NCI-H226 (cell line): ENCODE results near the gene MEIS2.

Source experiments
- DNase-seq: peaks from one replicate; pipeline ENCODE4 v3.0.0-alpha.2; 2015

Gene MEIS2

DNA sequence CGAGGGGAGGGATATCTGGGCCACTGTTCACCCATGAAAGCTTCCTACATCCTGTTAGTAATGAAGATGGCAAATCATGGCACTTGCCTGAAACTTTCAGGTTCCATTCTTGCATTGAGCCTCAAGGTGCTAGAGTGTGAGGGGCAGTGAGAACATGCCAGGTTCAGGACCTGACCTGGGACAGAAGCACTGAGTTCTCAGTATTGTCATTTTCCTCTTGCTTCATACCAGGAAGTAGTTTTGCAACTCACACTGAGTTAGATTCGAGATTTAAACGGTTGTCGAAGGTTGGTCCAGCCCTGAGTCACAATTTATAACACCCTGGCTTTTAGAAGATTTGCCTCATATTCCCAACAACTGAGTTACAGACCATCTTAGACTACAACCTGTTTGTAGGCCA lies 11.8 kb upstream of the MEIS2 start:
- DNase-seq = no peak

DNA sequence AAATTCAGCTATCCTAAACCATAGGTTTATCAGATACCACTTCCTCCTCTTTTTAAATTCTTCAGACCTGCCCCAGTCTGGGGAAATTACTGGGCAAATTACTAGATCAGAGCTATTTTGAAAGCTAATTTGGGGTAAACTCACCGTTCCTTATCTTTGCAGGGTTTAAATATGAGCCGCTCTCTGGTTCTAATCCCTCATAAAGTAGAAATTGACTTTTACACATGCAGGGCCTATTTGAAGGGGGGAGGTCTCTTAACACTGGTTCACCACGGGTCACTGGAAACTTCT lies 11.0 kb upstream of the MEIS2 start:
- DNase-seq = no peak

DNA sequence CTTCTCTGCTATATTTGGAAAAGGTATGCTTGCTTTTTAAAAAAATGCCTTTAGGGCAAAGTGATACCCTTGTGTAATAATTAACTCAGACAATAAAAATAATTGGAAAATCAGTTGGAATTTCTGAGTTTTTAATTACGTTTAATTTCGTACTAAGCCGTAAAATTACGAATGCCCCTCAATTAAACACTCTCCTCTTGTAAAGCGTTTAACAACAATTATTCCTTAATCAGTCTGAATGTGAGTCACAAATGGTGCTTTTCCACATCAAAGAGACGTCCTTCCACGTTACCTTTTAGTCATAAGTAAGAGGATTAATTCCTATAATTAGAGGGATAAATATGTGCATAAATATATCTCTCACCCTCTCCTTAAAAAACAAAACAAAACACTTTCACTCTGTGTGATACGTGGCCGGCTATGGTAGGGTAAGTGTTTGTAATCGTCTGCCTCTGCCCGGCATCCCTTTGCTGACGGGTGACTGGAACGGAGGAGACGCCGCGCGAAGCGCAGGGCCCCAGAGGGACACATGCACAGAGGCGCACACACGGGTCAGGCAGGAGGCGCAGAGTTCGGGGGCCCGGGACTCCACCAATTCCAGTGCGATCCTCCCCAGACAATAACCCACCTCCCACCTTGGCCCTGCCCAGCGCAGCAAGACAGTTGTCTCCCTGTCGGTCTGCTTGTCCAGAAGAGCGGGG lies 9.7 kb upstream of the MEIS2 start:
- DNase-seq = no peak

- no peak for DNase-seq
Measured at GRCh38 chr15:37109168-37109871, 9.0 kb upstream of the MEIS2 start.

- no peak for DNase-seq
Measured at GRCh38 chr15:37108381-37109167, 8.2 kb upstream of the MEIS2 start.

- no peak for DNase-seq
Measured at GRCh38 chr15:37107744-37108380, 7.5 kb upstream of the MEIS2 start.

DNA sequence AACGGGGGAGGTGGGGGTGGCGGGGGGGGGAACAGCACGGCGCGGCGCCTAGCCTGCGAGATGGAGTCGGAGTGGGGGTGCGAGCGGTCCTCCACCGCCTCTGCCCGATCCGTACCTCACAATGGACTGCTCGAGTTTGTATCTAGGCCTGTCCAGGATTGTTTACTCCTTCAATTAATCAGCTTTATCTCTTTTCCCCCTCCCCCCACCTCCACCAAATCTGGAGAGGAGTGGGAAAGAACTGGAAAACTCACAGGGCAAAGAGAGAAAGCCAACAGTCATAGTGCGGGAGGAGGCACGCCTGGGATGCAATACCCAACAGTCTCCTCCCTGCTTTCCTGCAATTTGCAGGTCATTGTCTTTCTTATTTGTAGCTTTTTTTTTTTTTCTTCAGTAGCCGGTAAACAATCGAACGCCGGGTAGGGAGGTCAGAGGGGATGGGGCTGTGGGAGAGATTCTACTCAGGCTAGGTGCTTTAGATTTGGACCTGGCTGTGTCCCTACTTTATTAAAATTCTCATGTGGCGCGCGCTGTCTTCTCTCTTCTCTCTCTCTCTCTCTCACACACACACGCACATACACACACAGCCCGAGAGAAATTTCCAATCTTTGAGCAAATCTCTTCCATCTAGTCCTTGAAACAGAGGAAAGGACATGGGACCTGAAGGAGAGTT lies 6.9 kb upstream of the MEIS2 start:
- peak; percentile 81 for DNase-seq

GRCh38 chr15:37106490-37107001 lies 6.2 kb upstream of the MEIS2 start:
- DNase-seq = peak; percentile 56

DNA sequence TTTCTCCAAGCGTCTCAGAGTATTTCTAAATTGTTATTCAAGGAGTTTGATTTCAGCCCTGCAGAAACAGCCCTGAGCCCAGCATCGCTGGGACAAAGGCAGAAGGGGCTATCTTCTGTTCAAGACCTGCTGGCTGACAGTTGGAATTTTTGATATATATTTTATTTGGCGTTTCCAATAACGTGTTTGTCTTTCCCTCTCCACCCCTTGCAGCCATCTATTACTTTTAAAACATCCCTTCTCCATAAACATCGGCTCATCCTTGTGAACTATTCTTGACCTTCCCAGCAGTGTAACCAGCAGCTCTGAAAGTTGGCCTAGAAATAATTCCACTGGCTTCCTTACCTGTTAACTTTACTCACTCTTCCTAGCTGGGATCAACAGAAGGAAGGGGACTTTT lies 5.5 kb upstream of the MEIS2 start:
- DNase-seq = no peak

DNA sequence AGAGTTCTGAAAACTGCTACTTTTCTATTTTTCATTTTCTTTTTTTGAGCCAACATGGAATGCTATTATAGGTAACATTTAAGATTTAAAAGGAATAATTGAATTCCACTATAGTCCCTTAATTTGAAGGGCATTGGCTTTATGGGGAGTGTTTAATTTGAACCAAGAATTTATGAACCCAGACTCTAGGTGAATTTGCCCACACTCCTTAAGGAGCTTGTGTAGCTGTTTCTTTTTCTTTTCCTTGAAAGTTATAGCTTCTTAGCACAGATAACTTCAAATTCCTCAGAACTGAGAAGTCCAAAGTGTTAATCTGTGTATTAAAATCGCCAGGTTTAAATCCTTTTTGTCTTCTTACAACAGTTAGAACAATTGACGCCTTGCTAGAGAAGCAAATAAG lies 4.7 kb upstream of the MEIS2 start:
- no peak for DNase-seq

GRCh38 chr15:37104424-37104981 lies 4.2 kb upstream of the MEIS2 start:
- DNase-seq = no peak

DNA sequence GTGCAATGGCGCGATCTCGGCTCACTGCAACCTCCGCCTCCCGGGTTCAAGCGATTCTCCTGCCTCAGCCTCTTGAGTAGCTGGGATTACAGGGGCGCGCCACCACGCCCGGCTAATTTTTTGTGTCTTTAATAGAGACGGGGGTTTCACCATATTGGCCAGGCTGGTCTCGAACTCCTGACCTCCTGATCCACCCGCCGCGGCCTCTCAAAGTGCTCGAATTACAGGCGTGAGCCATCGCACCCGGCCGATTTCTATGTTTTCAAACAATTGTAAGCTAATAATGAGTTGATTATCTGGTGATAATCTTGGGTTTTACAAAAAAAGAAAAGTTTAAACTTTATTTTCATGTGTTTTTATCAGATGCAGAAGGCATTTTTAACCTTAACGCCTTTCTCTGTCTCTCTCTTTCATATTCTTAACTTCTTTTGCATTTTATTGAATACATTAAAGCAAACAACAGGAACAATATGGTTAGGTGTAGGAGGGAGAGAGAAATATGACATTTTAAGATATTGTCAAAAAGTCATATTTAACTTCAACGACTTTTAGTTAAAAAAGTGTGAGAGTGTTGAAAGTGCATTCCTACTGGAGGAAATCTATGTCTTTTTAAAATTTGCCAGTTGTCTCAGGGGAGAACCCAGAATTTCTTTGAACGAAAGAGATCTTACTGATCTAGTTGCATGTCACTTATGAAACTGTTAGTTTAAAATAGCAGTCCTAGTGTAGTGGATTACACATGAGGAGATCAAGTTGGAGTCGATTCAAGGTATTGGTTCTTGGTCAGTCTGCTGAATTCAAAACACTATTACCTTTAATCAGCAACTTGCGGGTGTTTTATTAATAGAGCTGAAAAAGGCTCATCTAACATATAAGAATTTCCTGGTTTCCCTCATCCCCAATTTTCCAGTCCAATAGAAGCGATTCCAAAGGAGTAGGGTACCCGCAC lies 3.4 kb upstream of the MEIS2 start:
- no peak for DNase-seq

- DNase-seq = no peak
Measured at GRCh38 chr15:37103163-37103435, 2.8 kb upstream of the MEIS2 start.

GRCh38 chr15:37102305-37103162 lies 2.2 kb upstream of the MEIS2 start:
- DNase-seq = no peak

DNA sequence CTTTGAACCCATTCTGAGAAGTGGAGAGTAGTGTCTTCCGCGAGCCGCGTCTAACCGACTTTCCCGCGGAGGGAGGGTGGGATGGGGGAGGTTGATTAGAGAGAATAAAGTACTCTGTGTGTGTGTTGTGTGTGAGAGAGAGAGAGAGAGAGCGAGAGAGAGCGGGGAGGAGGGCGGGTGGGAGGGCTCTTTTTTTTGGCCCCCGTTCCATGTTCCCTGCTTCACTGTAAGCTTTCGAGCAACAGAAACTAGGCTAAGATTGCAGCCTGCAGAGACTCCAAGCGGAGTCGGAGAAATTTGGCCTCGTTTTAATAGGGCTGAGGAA lies 1.6 kb upstream of the MEIS2 start:
- DNase-seq = no peak

- no peak for DNase-seq
Measured at GRCh38 chr15:37100966-37101215, 542 bp upstream of the MEIS2 start.

- peak; percentile 83 for DNase-seq
Measured at GRCh38 chr15:37099319-37100108, 835 bp downstream of the MEIS2 start.

DNA sequence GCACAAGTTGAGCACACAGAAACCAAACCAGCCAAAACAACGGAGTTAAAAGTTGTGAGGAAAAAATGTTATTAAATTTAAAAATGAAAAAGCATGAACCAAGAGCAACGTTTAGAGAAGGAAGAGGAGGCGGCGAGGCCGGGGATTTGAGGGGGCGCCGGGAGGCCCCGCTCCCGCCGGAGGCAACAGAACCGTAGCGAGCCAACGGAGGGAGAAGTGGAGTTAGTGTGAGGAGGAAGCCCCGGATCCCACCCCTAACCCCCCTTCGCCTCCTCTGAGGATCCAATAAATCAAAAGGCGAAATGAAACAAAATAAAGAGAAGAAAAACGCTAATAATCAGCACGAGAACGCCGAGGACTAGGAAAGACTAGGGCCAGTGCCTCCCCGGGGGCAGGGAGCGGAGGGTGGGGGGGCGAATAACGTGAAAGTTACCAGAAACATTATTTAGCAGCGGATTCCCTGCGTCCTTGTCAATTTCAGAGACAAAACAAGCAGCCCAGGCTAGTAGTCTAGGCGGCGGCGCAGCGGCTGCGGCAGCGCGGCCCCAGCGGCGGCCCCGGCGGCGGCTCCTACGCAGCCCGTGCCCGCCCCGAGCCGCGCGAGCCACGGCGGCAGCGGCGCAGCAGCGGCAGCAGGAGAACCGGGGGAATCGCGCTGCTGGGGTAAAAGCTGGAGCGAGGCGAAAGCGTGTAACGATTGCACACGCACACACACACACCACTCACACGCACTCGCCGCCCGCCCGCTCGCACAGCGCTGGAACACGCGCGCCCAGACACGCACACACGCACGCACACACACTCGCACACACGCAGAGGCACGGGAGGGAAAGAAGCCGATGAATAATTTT lies 1.7 kb downstream of the MEIS2 start:
- DNase-seq = no peak
